ENCODE results near the gene CINP. TPM values are rescaled to one million over a fixed set of nuclear protein-coding genes. Genes with fewer than 3 reads are reported as not detected.

The CINP gene
- total and polyA plus RNA-seq, 2 experiments from 2014 or later, result 54.0 to 63.1 TPM

DNA sequence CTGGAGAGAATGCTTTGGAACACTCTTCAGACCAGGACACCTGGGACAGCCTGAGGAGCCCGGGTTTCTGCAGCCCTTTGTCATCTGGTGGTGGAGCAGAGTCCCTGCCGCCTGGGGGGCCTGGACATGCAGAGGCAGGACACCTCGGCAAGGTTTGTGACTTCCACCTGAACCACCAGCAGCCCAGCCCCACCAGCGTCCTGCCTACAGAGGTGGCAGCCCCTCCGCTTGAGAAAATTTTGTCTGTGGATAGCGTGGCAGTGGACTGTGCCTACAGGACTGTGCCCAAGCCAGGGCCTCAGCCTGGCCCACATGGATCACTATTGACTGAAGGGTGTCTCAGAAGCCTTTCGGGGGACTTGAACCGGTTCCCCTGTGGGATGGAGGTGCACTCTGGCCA, 21.1 kb downstream of the CINP start:
- no peak for TF ChIP-seq ZNF114 (CRISPR knock-in tag; IDR thresholded peaks at IDR 0.05)
- no peak for TF ChIP-seq ZNF331 (CRISPR knock-in tag; IDR thresholded peaks at IDR 0.05; ENCODE audit: low read depth)
- no peak for TF ChIP-seq ZNF462 (CRISPR knock-in tag; IDR thresholded peaks at IDR 0.05)
- TF ChIP-seq EZH2phosphoT487 (IDR thresholded peaks at IDR 0.05; ENCODE audit: unreplicated experiment), result no peak
- no peak for TF ChIP-seq CREB1 (CRISPR knock-in tag; IDR thresholded peaks at IDR 0.05; ENCODE audit: low read depth)
- no peak for TF ChIP-seq REST (IDR thresholded peaks at IDR 0.05; ENCODE audit: unreplicated experiment)
- TF ChIP-seq CTCF (conservative IDR thresholded peaks at IDR 0.05; ENCODE audit: low read depth in 2 of 2), result no peak
- no peak for TF ChIP-seq NANOG (IDR thresholded peaks at IDR 0.05; ENCODE audit: borderline replicate concordance)
- TF ChIP-seq EZH2 (IDR thresholded peaks at IDR 0.05; ENCODE audit: low read depth, unreplicated experiment), result no peak
- TF ChIP-seq POLR2AphosphoS5 (IDR thresholded peaks at IDR 0.05; ENCODE audit: low read depth), result no peak
- TF ChIP-seq, protein P1, sequence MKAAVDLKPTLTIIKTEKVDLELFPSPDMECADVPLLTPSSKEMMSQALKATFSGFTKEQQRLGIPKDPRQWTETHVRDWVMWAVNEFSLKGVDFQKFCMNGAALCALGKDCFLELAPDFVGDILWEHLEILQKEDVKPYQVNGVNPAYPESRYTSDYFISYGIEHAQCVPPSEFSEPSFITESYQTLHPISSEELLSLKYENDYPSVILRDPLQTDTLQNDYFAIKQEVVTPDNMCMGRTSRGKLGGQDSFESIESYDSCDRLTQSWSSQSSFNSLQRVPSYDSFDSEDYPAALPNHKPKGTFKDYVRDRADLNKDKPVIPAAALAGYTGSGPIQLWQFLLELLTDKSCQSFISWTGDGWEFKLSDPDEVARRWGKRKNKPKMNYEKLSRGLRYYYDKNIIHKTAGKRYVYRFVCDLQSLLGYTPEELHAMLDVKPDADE (IDR thresholded peaks at IDR 0.05), result no peak
- TF ChIP-seq STAT1 (IDR thresholded peaks at IDR 0.05; ENCODE audit: unreplicated experiment), result no peak
- no peak for TF ChIP-seq JUNB (IDR thresholded peaks at IDR 0.05; ENCODE audit: unreplicated experiment)
- H3K9me3 Mint-ChIP-seq, result no peaks in the 10 kb centered on the region
- Histone ChIP-seq H3F3A (replicated peaks; ENCODE audit: low read depth) (no peaks in the 10 kb centered on the region), H2AFZ (no peak overlapping the region), H3K4me3 (no peak overlapping the region), H3K4me1 (ENCODE audit: insufficient read depth) (no peaks in the 10 kb centered on the region), H3K27me3 (ENCODE audit: insufficient read depth) (no peaks in the 10 kb centered on the region), H3K9me2 (ENCODE audit: insufficient read depth) (no peaks in the 10 kb centered on the region), H3K79me2 (replicated peaks; ENCODE audit: insufficient read depth) (no peaks in the 10 kb centered on the region), H3K27ac (ENCODE audit: low read depth) (no peak overlapping the region), H4K20me1 (replicated peaks; ENCODE audit: insufficient read depth) (no peaks in the 10 kb centered on the region), H3K4me2 (no peak overlapping the region), H3K36me3 (ENCODE audit: insufficient read depth) (no peaks in the 10 kb centered on the region; the same call in 1 of the 2 replicates)
- H3K4me1 Mint-ChIP-seq, result peaks cover 5% of the 10 kb centered on the region
- H3K27ac Mint-ChIP-seq, result no peak overlapping the region
- peaks cover 5% of the 10 kb centered on the region for H3K27me3 Mint-ChIP-seq (ENCODE audit: insufficient read depth, low read depth, poor library complexity)
- H3K36me3 Mint-ChIP-seq (ENCODE audit: low read depth), result peaks cover 41% of the 10 kb centered on the region
- no peak for DNase-seq (ENCODE audit: low spot score)
- no peak overlapping the region for H3K4me3 Mint-ChIP-seq
- no peak for ATAC-seq
